ENCODE measurements around the gene EXOC6B. TPM values are rescaled to one million over a fixed set of nuclear protein-coding genes. Genes with fewer than 3 reads are reported as not detected.
"Not testable (repeated sequence)": the region's sequence is repeated elsewhere in the genome, so short reads cannot be mapped to it uniquely, and the experiment has no call there.

EXOC6B gene
- total RNA-seq, 1 experiment from 2014 or later, result 33.7 TPM

DNA sequence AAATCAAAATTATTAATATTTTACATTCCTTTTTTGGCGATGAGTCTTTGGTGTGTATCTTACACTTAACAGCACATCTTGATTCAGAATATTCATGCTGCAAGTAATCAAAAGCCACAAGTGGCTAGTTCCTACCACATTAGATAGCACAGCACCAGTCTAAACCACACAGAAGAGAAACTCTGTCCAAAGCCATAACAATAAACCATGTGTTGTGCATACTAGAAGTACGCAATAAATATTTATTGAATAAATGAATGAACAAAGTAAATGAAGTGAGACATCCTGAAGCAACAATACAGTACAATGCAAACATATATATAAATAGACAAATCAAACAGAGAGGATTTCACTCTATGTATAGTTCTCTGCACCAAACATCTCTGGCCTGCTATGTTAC, 287.3 kb downstream of the EXOC6B start (continued):
- TF ChIP-seq, protein P1, sequence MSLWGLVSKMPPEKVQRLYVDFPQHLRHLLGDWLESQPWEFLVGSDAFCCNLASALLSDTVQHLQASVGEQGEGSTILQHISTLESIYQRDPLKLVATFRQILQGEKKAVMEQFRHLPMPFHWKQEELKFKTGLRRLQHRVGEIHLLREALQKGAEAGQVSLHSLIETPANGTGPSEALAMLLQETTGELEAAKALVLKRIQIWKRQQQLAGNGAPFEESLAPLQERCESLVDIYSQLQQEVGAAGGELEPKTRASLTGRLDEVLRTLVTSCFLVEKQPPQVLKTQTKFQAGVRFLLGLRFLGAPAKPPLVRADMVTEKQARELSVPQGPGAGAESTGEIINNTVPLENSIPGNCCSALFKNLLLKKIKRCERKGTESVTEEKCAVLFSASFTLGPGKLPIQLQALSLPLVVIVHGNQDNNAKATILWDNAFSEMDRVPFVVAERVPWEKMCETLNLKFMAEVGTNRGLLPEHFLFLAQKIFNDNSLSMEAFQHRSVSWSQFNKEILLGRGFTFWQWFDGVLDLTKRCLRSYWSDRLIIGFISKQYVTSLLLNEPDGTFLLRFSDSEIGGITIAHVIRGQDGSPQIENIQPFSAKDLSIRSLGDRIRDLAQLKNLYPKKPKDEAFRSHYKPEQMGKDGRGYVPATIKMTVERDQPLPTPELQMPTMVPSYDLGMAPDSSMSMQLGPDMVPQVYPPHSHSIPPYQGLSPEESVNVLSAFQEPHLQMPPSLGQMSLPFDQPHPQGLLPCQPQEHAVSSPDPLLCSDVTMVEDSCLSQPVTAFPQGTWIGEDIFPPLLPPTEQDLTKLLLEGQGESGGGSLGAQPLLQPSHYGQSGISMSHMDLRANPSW (CRISPR knock-in tag; conservative IDR thresholded peaks at IDR 0.05; ENCODE audit: low read depth), result no peak
- TF ChIP-seq TEAD1 (CRISPR knock-in tag; IDR thresholded peaks at IDR 0.05) (no peak), NR3C1 (CRISPR knock-in tag; conservative IDR thresholded peaks at IDR 0.05; ENCODE audit: low read depth) (no peak), NFYB (CRISPR knock-in tag; conservative IDR thresholded peaks at IDR 0.05; ENCODE audit: low read depth) (no peak)
- TF ChIP-seq, protein P2, sequence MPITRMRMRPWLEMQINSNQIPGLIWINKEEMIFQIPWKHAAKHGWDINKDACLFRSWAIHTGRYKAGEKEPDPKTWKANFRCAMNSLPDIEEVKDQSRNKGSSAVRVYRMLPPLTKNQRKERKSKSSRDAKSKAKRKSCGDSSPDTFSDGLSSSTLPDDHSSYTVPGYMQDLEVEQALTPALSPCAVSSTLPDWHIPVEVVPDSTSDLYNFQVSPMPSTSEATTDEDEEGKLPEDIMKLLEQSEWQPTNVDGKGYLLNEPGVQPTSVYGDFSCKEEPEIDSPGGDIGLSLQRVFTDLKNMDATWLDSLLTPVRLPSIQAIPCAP (CRISPR knock-in tag; IDR thresholded peaks at IDR 0.05), result no peak
- TF ChIP-seq, protein P3, sequence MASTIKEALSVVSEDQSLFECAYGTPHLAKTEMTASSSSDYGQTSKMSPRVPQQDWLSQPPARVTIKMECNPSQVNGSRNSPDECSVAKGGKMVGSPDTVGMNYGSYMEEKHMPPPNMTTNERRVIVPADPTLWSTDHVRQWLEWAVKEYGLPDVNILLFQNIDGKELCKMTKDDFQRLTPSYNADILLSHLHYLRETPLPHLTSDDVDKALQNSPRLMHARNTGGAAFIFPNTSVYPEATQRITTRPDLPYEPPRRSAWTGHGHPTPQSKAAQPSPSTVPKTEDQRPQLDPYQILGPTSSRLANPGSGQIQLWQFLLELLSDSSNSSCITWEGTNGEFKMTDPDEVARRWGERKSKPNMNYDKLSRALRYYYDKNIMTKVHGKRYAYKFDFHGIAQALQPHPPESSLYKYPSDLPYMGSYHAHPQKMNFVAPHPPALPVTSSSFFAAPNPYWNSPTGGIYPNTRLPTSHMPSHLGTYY (CRISPR knock-in tag; IDR thresholded peaks at IDR 0.05), result no peak

DNA sequence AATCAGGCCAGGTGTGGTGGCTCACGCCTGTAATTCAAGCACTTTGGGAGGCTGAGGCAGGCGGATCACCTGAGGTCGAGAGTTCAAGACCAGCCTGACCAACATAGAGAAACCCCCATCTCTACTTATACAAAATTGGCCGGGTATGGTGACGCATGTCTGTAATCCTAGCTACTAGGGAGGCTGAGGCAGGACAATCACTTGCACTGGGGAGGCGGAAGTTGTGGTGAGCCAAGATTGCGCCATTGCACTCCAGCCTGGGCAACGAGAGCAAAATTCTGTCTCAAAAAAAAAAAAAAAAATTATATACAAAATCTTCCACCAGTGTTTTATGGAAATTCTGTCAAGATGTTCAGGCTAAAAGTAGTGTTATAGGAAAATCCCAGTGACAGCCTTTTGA, 290.2 kb downstream of the EXOC6B start:
- H3K4me1 Mint-ChIP-seq, result peaks cover 35% of the 10 kb centered on the region
- H3K27ac Mint-ChIP-seq; H3K36me3 Mint-ChIP-seq; H3K9me3 Mint-ChIP-seq; H3K27me3 Mint-ChIP-seq (ENCODE audit: low read depth); POLR2A ChIA-PET; ATAC-seq; DNase-seq (ENCODE audit: low spot score); H3K4me3 Mint-ChIP-seq; CTCF ChIA-PET: not testable (repeated sequence)

DNA sequence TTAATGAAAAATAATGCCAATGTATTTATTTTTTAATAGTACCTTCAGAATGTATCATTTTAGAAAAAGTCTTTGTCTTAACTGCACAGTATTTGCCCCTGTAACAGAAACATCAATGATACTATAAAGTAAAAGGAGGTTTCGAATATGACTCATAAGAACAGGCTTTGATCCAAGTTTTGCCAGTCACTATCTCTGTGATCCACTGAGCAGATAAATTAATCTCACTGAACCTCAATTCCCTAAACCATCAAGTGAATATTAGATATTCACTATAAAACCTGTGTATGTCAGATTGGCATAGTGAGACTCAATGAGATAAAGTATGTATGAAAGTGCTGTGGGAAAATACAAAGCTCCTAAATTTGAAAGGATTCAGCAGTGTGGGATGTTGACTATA, 292.1 kb downstream of the EXOC6B start:
- no peaks in the 10 kb centered on the region for H3K9me3 Mint-ChIP-seq
- ATAC-seq, result no peak
- no peaks in the 10 kb centered on the region for H3K36me3 Mint-ChIP-seq
- ChIA-PET CTCF (no interaction called here), POLR2A (no interaction called here)
- DNase-seq (ENCODE audit: low spot score), result no peak
- no peak overlapping the region for H3K4me3 Mint-ChIP-seq
- no peak for TF ChIP-seq ZNF263 (CRISPR knock-in tag; IDR thresholded peaks at IDR 0.05; ENCODE audit: low read depth)
- no peak for TF ChIP-seq ZNF219 (CRISPR knock-in tag; IDR thresholded peaks at IDR 0.05; ENCODE audit: borderline replicate concordance)
- H3K4me1 Mint-ChIP-seq, result peaks cover 28% of the 10 kb centered on the region
- no peaks in the 10 kb centered on the region for H3K27me3 Mint-ChIP-seq (ENCODE audit: low read depth)
- no peak overlapping the region for H3K27ac Mint-ChIP-seq

DNA sequence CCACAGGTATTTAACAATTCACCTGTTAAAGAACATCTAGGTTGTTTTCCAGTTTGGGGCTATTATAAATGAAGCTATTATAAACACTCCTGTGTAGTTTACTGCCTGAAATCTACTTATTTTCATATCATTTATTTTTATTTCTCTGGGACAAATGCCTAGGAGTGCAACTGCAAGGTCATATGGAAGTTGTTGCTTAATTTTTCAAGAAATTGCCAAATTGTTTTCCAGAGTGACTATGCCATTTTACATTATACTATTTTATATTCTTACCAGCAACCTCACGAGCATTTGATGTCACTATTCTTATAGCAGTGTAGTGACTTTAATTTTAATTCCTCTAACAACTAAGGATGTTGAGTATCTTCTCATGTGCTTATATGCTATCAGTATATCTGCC, 298.4 kb downstream of the EXOC6B start:
- ChIA-PET CTCF (interaction anchor here (0.8 to 1.6 kb wide), 3 partner anchors 12 to 336 kb away, joined by 3 read pairs; no protein-coding TSS in a partner anchor), POLR2A (no interaction called here)
- Mint-ChIP-seq H3K36me3 (no peaks in the 10 kb centered on the region), H3K4me1 (0 out of 2 replicates have a peak, but pooled peaks cover 3% of the 10 kb centered on the region), H3K9me3 (no peaks in the 10 kb centered on the region), H3K27ac (no peak overlapping the region), H3K27me3 (ENCODE audit: low read depth) (no peaks in the 10 kb centered on the region), H3K4me3 (no peak overlapping the region)
- ATAC-seq (no peak), DNase-seq (ENCODE audit: low spot score) (no peak)
- no peak for TF ChIP-seq JUN (CRISPR knock-in tag; IDR thresholded peaks at IDR 0.05)
- TF ChIP-seq ZBTB43 (CRISPR knock-in tag; IDR thresholded peaks at IDR 0.05), result no peak
- TF ChIP-seq USF1 (CRISPR knock-in tag; IDR thresholded peaks at IDR 0.05), result no peak
- no peak for TF ChIP-seq GRHL2 (CRISPR knock-in tag; IDR thresholded peaks at IDR 0.05; ENCODE audit: insufficient replicate concordance, severe bottlenecking)
- no peak for TF ChIP-seq KAT7 (CRISPR knock-in tag; IDR thresholded peaks at IDR 0.05; ENCODE audit: borderline replicate concordance)
- TF ChIP-seq CREB1 (CRISPR knock-in tag; IDR thresholded peaks at IDR 0.05), result no peak
- no peak for TF ChIP-seq TEAD4 (CRISPR knock-in tag; IDR thresholded peaks at IDR 0.05)
- no peak for TF ChIP-seq FOXK1 (CRISPR knock-in tag; IDR thresholded peaks at IDR 0.05)
- no peak for TF ChIP-seq MYBL2 (CRISPR knock-in tag; IDR thresholded peaks at IDR 0.05)
- TF ChIP-seq ARID4B (CRISPR knock-in tag; IDR thresholded peaks at IDR 0.05; ENCODE audit: borderline replicate concordance), result no peak
- TF ChIP-seq, protein P4, sequence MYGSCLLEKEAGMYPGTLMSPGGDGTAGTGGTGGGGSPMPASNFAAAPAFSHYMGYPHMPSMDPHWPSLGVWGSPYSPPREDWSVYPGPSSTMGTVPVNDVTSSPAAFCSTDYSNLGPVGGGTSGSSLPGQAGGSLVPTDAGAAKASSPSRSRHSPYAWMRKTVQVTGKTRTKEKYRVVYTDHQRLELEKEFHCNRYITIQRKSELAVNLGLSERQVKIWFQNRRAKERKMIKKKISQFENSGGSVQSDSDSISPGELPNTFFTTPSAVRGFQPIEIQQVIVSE (CRISPR knock-in tag; IDR thresholded peaks at IDR 0.05; ENCODE audit: borderline replicate concordance), result no peak
